Choroid plexus epithelial cell (primary cell): ENCODE results near the gene CA10.

Experiments used
- DNase-seq: peaks from one replicate; pipeline ENCODE4 v3.0.0-alpha.2; 2010; ENCODE audit warnings: low read depth
- H3K4me3 ChIP-seq: 2 replicates; pipeline ENCODE4 v1.5.1; 2011; ENCODE audit warnings: low read depth, mild to moderate bottlenecking, control low read depth, low read length, moderate library complexity
- TF ChIP-seq, protein P1 (sequence below): conservative IDR thresholded peaks from 2 replicates; pipeline ENCODE4 v1.5.1; 2011; ENCODE audit warnings: low read depth, mild to moderate bottlenecking, control low read depth, inconsistent platforms, low read length, moderate library complexity

Gene CA10

GRCh38 chr17:51739245-51739886 lies 419.1 kb downstream of the CA10 start:
- DNase-seq: no peak
- TF ChIP-seq, protein P1, sequence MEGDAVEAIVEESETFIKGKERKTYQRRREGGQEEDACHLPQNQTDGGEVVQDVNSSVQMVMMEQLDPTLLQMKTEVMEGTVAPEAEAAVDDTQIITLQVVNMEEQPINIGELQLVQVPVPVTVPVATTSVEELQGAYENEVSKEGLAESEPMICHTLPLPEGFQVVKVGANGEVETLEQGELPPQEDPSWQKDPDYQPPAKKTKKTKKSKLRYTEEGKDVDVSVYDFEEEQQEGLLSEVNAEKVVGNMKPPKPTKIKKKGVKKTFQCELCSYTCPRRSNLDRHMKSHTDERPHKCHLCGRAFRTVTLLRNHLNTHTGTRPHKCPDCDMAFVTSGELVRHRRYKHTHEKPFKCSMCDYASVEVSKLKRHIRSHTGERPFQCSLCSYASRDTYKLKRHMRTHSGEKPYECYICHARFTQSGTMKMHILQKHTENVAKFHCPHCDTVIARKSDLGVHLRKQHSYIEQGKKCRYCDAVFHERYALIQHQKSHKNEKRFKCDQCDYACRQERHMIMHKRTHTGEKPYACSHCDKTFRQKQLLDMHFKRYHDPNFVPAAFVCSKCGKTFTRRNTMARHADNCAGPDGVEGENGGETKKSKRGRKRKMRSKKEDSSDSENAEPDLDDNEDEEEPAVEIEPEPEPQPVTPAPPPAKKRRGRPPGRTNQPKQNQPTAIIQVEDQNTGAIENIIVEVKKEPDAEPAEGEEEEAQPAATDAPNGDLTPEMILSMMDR: no peak
- no peak overlapping the region for H3K4me3 ChIP-seq

GRCh38 chr17:51736356-51736755 lies 422.2 kb downstream of the CA10 start:
- no peak for DNase-seq
- TF ChIP-seq, protein P1: no peak
- no peak overlapping the region for H3K4me3 ChIP-seq

- H3K4me3 ChIP-seq: no peak overlapping the region
- no peak for DNase-seq
- TF ChIP-seq, protein P1: no peak
These were observed 423.5 kb downstream of the CA10 start for GRCh38 chr17:51734976-51735375.

DNA sequence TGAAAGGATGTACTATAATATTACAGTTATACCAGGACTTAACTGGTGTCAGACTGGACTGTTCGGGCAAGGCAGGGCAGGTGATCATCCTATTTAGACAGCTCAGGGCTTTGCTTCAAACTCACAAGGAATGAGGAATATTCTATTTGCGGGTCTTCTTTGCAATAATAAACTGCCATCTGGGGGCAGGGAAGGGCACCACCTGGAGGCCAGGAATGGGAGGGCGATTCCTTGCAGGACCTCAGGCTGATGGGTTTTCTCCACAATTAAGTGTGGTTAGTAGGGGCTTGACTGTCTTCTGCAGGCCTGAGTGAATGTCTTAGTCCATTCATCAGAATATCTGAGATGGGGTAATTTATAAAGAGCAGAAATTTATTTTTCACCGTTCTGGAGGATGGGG lies 424.1 kb downstream of the CA10 start:
- H3K4me3 ChIP-seq: no peak overlapping the region
- TF ChIP-seq, protein P1: peak; percentile 12
- DNase-seq: no peak

- no peak overlapping the region for H3K4me3 ChIP-seq
- DNase-seq: no peak
These were observed 425.3 kb downstream of the CA10 start for GRCh38 chr17:51733166-51733565.

GRCh38 chr17:51731941-51732722 lies 426.4 kb downstream of the CA10 start:
- no peak overlapping the region for H3K4me3 ChIP-seq
- TF ChIP-seq, protein P1: no peak
- DNase-seq: no peak

More at GRCh38 chr17:51733166-51733565, 425.3 kb downstream of the CA10 start:
- TF ChIP-seq, protein P1: no peak
